GM18526 (cell line): ENCODE measurements around the gene ITPR2.

Experiments
- POLR2A ChIP-seq: IDR thresholded peaks from 3 replicates; pipeline ENCODE4 v1.6.1; 2011; ENCODE audit not compliant: insufficient read length; ENCODE audit errors: extremely low read depth

ITPR2 gene

GRCh38 chr12:26499979-26500640 is 332.9 kb downstream of the ITPR2 start:
- no peak for TF ChIP-seq POLR2A

- TF ChIP-seq POLR2A: no peak
Observed at GRCh38 chr12:26496170-26496569, 336.8 kb downstream of the ITPR2 start.

DNA sequence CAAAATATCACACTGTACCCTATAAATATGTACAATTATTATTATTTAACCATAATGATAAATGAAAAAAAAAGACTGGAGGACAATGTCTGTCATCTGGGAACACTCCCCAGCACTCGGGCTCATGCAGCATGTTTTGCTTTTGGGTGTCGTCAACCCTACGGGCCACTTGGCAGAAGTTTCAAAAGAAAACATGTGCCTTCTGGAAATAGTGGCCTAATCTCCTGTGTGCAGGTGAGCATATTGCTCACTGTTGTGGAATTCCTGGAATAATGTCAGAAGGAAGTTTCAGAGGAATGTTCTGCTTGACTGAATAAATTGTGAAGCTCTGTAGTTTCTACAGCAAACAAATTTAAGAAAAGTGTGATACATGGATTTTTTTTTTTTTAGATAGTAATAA is 339.3 kb downstream of the ITPR2 start:
- TF ChIP-seq POLR2A: no peak

DNA sequence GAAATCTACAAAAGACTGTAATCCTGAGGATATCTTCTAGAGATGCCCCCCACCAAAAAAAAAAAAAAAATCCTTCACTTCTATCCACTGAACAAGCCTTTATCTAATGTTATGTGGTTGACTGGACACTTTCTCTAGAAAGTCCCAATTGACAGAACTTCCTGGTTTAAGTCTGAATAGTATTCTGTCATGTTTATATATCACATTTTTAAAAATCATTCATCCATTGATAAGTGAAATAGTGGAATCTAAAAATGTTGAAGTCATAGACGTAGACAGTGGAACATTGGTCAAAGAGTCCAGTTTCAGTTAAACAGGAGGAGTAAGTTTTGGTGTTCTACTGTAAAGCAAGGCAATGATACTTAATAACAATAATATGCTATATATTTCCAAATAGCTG is 340.6 kb downstream of the ITPR2 start:
- no peak for TF ChIP-seq POLR2A

DNA sequence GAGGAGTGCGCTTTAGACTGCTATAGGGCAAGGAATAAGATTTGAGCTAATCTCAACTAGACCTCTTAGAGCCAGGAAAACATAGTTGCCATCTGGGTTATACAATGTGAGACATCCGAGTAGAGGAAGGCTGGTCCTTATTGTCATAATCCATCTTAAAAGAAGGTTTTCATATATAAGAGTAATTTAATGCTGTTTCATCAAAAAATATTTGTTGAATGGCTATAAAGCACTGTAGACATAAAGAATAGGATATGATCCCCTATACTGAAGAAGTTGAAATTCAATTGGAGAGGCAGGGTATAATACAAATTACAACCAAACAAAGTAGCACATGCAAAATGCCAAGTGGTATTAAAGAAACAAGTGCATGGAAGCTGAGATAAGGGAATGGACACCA is 343.1 kb downstream of the ITPR2 start:
- no peak for TF ChIP-seq POLR2A

- no peak for TF ChIP-seq POLR2A
Observed at GRCh38 chr12:26488351-26488750, 344.6 kb downstream of the ITPR2 start.

DNA sequence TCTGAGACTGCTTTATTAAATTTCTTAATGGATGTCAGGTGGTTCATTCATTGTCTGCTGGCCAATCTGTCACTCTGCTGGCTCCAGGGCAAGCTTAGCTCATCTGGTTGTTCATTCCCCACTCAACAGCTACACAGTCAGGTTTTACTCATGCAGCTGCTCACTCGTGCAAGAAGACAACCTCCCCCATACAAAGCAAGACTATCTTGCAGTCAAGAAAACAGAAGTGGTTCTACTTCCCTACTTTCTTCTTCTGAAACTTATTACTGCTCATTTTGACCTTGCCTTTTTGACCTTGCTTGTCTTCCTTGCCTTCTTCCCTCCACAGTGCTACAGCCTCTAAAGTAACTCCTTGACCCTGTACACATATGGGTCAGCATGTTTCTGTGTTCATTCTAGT is 359.7 kb downstream of the ITPR2 start:
- no peak for TF ChIP-seq POLR2A

DNA sequence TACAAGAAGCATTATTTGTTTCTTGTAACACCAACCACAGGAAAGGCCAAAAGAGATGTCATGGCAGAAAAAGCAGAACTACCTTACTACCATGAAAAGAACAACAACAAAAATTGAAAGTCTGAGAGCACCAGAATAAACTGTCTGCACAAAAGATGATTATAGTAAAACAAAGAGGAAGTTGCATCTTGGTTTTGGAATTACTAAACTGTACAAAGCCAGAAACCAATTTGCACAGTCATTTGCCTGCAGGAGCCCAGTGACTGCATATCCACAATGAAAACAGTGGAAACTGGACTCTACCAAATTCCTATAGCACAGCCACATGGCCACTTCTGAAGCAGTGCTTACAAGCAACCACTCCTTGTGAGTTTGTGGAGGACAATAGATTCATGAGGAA is 361.4 kb downstream of the ITPR2 start:
- TF ChIP-seq POLR2A: no peak

DNA sequence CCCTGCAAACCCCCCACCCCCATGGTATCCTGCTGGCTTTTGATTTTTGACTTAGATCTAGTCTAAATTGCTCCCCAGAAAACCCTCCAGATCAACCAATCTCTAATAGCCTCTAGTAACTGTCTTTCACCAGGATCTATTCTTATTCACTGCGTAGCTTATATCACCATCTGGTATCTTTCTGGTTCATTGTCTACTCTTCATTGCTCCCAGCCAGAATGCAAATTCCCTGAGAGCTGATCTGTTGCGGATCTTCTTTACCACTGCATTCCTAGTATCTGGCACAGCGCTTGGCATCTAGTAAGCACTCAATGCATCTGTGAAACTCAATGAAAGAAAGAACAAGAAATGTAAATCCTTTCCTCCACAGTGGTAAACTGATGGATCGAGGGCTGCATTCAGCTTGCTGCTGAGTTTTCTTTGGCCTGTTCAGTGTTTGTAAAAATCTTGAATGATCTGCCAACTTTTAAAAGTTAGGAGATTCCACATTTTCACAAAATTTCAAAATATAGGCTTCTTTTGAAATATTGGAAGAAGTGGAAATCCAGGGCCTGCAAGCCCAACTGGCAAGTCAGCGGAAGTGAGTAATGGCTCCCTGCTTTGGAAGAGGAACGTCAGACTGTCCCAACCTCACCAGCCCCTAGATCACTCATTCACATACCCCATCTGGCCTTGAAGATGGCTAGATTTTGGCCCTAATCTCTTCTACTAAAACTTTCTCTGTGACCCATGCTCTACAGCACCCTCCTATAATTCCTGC is 363.4 kb downstream of the ITPR2 start:
- no peak for TF ChIP-seq POLR2A

- TF ChIP-seq POLR2A: no peak
Observed at GRCh38 chr12:26467351-26467750, 365.6 kb downstream of the ITPR2 start.

- no peak for TF ChIP-seq POLR2A
Observed at GRCh38 chr12:26466726-26467125, 366.3 kb downstream of the ITPR2 start.

GRCh38 chr12:26465419-26466097 is 367.4 kb downstream of the ITPR2 start:
- no peak for TF ChIP-seq POLR2A

DNA sequence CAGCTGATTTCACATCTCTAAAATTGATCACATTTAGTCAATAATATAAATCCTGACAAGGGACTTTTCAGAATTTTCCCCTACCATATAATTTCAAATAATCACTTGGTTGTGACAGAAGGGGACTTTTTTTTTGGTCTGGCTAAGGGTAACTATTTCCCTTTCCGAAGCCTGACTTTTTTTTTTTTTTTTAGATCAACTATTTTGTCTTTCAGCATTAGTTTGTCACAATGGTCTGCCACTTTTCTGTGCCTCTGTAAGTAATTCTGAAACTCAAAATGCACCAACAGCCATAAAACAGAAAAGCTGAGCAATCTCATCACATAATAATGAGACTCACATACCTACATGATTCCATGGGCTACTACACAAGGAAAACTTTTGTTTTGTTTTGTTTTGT is 371.2 kb downstream of the ITPR2 start:
- TF ChIP-seq POLR2A: no peak

- TF ChIP-seq POLR2A: no peak
Observed at GRCh38 chr12:26460361-26460760, 372.6 kb downstream of the ITPR2 start.

DNA sequence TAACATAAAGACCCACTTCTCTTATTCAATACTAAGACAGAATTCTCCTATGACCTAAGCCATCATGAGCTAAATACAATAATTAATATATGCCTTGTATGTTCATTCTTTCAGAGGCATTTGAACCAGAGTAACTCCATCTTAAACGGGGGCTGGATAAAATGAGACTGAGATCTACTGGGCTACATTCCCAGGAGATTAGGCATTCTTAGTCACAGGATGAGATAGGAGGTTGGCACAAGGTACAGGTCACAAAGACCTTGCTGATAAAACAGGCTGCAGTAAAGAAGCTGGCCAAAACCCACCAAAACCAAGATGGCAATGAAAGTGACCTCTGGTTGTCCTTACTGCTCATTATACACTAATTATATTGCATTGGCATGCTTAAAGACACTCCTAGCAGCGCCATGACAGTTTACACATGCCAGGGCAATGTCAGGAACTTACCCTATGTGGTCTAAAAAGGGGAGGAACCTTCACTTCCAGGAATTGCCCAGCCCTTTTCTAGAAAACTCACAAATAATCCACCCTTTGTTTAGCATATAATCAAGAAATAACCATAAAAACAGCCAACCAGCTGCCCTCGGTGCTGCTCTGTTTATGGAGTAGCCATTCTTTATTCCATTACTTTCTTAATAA is 376.9 kb downstream of the ITPR2 start:
- no peak for TF ChIP-seq POLR2A

- TF ChIP-seq POLR2A: no peak
Observed at GRCh38 chr12:26453246-26453645, 379.7 kb downstream of the ITPR2 start.
